Large intestine (tissue), 3 donors: Measurements from ENCODE around the gene FOXI1. TPM values are rescaled to one million over a fixed set of nuclear protein-coding genes. Genes with fewer than 3 reads are reported as not detected.

Source experiments
- DNase-seq, 2 donors: peaks; one replicate each; pipeline versions ENCODE4 v3.0.0 to v3.0.0-alpha.2; 2013
- H3K27ac ChIP-seq: one replicate; pipeline ENCODE4 v1.5.1; 2013; ENCODE audit warnings: low read length
- H3K27me3 ChIP-seq: 2 replicates; pipeline ENCODE4 v1.6.1; 2013; ENCODE audit warnings: low read length; ENCODE audit not compliant: control insufficient read depth, insufficient read depth
- H3K36me3 ChIP-seq: 2 replicates; pipeline ENCODE4 v1.6.1; 2013; ENCODE audit warnings: low read length; ENCODE audit not compliant: control insufficient read depth, insufficient read depth
- H3K4me1 ChIP-seq: one replicate; pipeline ENCODE4 v1.6.1; 2013; ENCODE audit warnings: low read length; ENCODE audit not compliant: control insufficient read depth, insufficient read depth
- H3K4me3 ChIP-seq: one replicate; pipeline ENCODE4 v1.5.1; 2013; ENCODE audit warnings: low read length
- H3K9me3 ChIP-seq: one replicate; pipeline ENCODE4 v1.6.1; 2013; ENCODE audit warnings: mild to moderate bottlenecking, low read depth, low read length, moderate library complexity; ENCODE audit not compliant: control insufficient read depth
- WGBS: methylation state at CpG from one replicate; pipeline ENCODE4 v1.1.5; 2013; ENCODE audit warnings: low lambda C conversion rate; ENCODE audit not compliant: insufficient coverage; 5-methylcytosine and 5-hydroxymethylcytosine counted together
- polyA plus RNA-seq: library from polyadenylated mRNA; unstranded; fragments of 120-200 nt; gene quantifications from one replicate; pipeline ENCODE4 v1.2.1, GENCODE V29; 2013

FOXI1 gene
- polyA plus RNA-seq, 1 donor, result 0.03 TPM

DNA sequence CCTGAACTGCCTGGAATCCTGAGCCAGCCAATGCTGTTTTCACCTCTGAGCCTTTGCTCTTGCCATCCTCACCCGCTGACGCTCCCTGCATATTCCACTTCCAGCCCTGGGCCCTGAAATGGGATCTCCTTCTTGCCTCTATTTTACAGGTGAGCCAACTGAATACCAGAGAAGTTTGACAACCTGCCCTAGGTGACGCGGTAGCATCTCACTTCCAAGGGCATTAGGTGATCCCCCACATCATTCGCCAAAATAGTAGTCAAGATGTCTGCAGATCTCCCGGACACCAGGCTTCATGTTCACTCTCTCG lies 43.5 kb downstream of the FOXI1 start:
- no peak for DNase-seq
- H3K4me1 ChIP-seq, result no peaks in the 10 kb centered on the region
- H3K4me3 ChIP-seq, result no peak overlapping the region
- H3K9me3 ChIP-seq, result no peaks in the 10 kb centered on the region
- H3K27ac ChIP-seq, result no peak overlapping the region
- WGBS, result no CpG with 5 or more reads among the region's 7 CpGs
- no peaks in the 10 kb centered on the region for H3K36me3 ChIP-seq
- H3K27me3 ChIP-seq, result no peaks in the 10 kb centered on the region

DNA sequence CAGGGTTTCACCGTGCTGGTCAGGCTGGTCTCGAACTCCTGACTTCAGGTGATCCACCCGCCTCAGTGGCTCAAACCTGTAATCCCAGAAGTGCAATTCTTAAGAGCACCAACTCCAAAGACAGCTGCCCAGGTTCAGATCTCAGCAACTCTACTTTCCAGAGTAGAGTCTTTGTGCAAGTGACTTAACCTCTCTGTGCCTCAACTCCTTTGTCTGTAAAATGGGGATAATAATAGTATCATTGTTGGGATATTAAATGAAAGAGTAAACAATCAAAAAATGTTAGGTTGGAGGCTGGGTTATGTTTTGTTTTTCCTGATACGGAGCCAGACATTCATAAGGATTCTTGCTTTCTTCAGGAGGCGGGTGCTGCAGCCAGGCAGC lies 45.0 kb downstream of the FOXI1 start:
- WGBS, result no CpG with 5 or more reads among the region's 5 CpGs
- no peak overlapping the region for H3K4me3 ChIP-seq
- no peak for DNase-seq
- no peaks in the 10 kb centered on the region for H3K4me1 ChIP-seq
- H3K27me3 ChIP-seq, result no peaks in the 10 kb centered on the region
- no peaks in the 10 kb centered on the region for H3K9me3 ChIP-seq
- no peak overlapping the region for H3K27ac ChIP-seq
- H3K36me3 ChIP-seq, result no peaks in the 10 kb centered on the region

DNA sequence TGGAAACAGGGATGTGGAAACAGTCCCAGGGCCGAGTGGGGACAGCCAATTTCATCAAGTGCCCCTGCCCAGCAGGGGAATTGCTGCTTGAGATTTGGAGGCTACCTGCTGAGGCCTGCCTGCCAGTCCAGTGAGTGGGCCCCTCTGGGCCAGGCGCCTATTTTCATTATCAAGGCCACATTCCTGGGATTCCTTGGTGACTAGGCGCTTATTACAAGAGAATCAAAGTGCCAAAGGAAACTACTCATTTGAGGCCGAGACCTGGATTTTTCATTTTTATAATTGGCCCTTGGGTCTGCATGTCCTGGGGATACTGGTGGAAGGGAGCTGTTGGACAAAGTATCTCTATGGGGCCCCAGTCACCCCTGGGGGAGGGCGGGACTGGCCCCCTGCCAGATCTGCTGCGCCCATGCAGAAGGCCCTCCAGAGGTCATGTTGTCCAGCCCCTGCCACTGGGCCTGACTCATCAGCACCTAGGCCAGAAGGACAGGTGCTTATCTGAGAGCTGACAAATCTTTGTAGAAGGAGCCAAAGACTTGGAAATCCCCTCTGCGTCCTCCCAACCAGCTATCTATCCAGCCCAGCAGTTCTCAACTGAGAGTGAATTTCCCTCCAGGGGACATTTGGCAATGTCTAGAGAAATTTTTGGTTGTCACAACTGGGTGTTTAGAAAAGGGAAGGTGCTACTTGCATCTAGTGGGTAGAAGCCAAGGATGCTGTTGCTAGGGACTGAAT lies 45.6 kb downstream of the FOXI1 start:
- Histone ChIP-seq H3K9me3 (no peaks in the 10 kb centered on the region), H3K4me1 (no peaks in the 10 kb centered on the region), H3K27ac (no peak overlapping the region), H3K36me3 (no peaks in the 10 kb centered on the region), H3K27me3 (no peaks in the 10 kb centered on the region), H3K4me3 (no peak overlapping the region)
- DNase-seq, result peak in 1 of 2 donors; percentile 7
- no CpG with 5 or more reads among the region's 7 CpGs for WGBS

DNA sequence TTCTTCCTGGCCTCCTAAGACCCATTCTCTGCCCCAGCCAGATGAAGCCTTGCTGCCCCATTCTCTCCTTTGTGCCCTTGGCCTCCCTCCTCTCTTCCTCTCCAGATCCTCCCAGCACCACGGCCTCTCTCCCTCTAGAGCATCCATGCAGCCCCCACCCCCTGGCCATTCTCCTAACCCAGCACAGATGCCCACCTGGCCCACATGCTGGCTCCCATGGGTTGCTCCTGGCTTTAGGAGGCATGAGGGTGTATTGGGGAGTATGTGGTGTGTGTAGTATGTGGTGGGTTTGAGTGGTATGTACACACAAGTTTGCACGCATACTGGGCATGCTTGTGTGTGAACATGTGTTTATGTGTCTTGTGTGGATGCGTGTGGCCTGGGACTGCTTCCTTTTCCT lies 47.1 kb downstream of the FOXI1 start:
- DNase-seq, result peak in 1 of 2 donors; percentile 7
- H3K27ac ChIP-seq, result no peak overlapping the region
- H3K4me1 ChIP-seq, result no peaks in the 10 kb centered on the region
- H3K27me3 ChIP-seq, result no peaks in the 10 kb centered on the region
- H3K9me3 ChIP-seq, result no peaks in the 10 kb centered on the region
- no CpG with 5 or more reads among the region's 3 CpGs for WGBS
- H3K36me3 ChIP-seq, result no peaks in the 10 kb centered on the region
- H3K4me3 ChIP-seq, result no peak overlapping the region

DNA sequence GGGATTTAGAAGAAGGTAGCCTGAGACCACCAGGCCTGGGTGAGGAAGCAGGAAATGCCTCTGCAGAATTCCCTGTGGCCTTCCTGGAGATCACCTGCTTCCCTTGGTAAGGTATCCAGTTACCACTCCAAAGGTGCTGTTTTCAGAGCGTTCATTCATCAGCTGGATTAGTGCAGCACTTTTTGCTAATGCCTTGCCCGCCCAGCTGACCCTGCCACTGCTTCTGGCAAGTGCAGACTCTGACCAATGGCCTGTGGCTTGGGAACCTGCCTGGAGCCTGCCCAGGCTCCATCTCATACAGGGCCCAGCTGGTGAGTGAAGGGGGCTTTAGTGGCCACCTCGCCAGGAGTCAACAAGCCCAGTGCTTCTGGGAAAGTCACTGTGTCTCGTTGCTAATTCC lies 48.6 kb downstream of the FOXI1 start:
- H3K9me3 ChIP-seq, result no peaks in the 10 kb centered on the region
- H3K27ac ChIP-seq, result no peak overlapping the region
- DNase-seq, result no peak
- no peak overlapping the region for H3K4me3 ChIP-seq
- no peaks in the 10 kb centered on the region for H3K36me3 ChIP-seq
- no CpG with 5 or more reads among the region's 4 CpGs for WGBS
- no peaks in the 10 kb centered on the region for H3K4me1 ChIP-seq
- no peaks in the 10 kb centered on the region for H3K27me3 ChIP-seq

DNA sequence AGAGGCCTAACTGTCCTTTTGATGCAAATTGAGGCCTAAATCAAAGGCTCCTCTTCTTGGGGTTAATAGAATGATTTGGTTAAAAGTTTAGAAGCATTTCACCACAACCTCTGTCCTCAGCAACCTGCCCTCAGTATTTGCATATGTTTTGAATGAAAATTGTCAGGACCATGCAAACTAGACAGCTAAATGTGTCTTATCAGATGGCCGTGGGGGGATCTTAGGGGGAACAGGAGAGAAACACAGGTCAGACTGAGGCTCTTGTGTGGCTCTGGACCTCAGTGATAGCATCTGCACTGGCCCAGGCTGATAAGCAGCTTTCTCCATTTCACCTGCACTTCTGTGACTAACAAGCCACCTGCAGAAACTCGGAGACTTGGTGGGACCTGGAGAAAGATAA lies 49.0 kb downstream of the FOXI1 start:
- Histone ChIP-seq H3K4me3 (no peak overlapping the region), H3K27me3 (no peaks in the 10 kb centered on the region), H3K9me3 (no peaks in the 10 kb centered on the region), H3K4me1 (no peaks in the 10 kb centered on the region), H3K27ac (no peak overlapping the region), H3K36me3 (no peaks in the 10 kb centered on the region)
- no CpG with 5 or more reads among the region's 2 CpGs for WGBS
- no peak for DNase-seq

DNA sequence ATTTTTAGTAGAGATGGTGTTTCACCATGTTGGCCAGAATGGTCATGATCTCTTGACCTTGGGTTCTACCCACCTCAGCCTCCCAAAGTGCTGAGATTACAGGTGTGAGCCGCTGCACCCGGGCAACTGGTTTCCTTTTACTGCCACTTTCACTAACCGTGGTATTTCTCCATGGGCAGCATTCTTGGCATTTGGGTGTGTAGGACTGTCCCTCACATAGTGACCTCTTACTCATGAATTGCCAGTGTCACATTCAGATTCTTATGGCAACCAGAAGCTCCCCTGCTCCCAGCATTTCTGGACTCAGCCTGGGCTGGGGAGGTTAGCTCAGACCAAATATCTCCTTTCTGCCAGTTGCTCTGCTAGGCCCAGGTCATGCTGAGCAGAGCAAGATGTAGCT lies 50.1 kb downstream of the FOXI1 start:
- Histone ChIP-seq H3K4me3 (no peak overlapping the region), H3K27me3 (no peaks in the 10 kb centered on the region), H3K9me3 (no peaks in the 10 kb centered on the region), H3K36me3 (no peaks in the 10 kb centered on the region), H3K27ac (no peak overlapping the region), H3K4me1 (no peaks in the 10 kb centered on the region)
- WGBS, result 83% methylated on average over 1 of the region's 3 CpGs
- no peak for DNase-seq

DNA sequence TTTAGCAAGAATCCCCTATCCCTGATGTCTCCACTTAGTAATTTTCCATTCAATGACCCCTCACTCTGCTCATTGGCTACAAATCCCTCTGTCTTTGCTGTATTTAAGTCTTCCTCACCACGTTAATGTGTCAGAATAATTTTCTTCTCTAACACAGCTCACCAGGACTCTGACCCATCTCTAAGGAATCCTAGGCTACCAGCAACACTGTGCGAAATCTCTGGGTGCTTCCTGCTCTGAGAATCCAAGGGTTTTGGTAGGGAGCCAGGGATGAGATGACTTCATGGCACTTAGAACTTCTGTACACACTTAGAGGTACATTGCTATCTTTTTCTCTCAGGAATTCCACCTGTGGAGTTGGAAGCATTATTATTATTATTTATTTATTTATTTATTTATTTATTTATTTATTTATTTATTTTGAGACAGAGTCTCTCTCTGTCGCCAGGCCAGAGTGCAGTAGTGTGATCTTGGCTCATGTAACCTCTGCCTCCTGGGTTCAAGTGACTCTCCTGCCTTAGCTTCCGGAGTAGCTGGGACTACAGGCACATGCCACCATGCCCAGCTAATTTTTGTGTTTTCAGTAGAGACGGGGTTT lies 53.5 kb downstream of the FOXI1 start:
- WGBS, result no CpG with 5 or more reads among the region's 5 CpGs
- Histone ChIP-seq H3K36me3 (no peaks in the 10 kb centered on the region), H3K9me3 (no peaks in the 10 kb centered on the region), H3K27ac (no peak overlapping the region), H3K27me3 (no peaks in the 10 kb centered on the region), H3K4me1 (no peaks in the 10 kb centered on the region), H3K4me3 (no peak overlapping the region)
- DNase-seq, result no peak

Other genes with a start within 250 kb of the FOXI1 start
- gene INSYN2B, start 125.4 kb upstream of the FOXI1 start, polyA plus RNA-seq, result 0.34 TPM
- gene C5orf58, start 127.1 kb downstream of the FOXI1 start, polyA plus RNA-seq, result 1.0 TPM
- 15.6 TPM for gene LCP2, start 191.9 kb downstream of the FOXI1 start, polyA plus RNA-seq